WTC11 (cell line): ENCODE results near the gene NEDD9. TPM values are rescaled to one million over a fixed set of nuclear protein-coding genes. Genes with fewer than 3 reads are reported as not detected.

ENCODE experiments used
- ATAC-seq: fragments of 200-7000 bp; cut with Tn5 transposase; 2 replicates; pipeline ENCODE4 v1.10.0; 2021; ENCODE audit warnings: mild to moderate bottlenecking, moderate library complexity
- CTCF ChIA-PET: fragments of 300-600 bp; sonication (Branson Sonifier 250); formaldehyde crosslinking; loops from one replicate; lab custom pipeline; 2021; ENCODE audit warnings: antibody characterized with exemption; lab: Charles Lee
- POLR2A ChIA-PET: fragments of 350-600 bp; sonication (Branson Sonifier 250); formaldehyde crosslinking; loops from one replicate; lab custom pipeline; 2021; ENCODE audit warnings: antibody characterized with exemption; lab: Charles Lee
- DNase-seq: peaks from one replicate; pipeline ENCODE4 v3.0.0; 2021; ENCODE audit warnings: low spot score
- H3K27ac Mint-ChIP-seq: 2 replicates; pipeline ENCODE4 v1.8.0; 2021; ENCODE audit warnings: mixed read lengths
- H3K27me3 Mint-ChIP-seq: 2 replicates; pipeline ENCODE4 v1.8.0; 2021; ENCODE audit warnings: low read depth, mild to moderate bottlenecking, moderate library complexity, mixed read lengths
- H3K36me3 Mint-ChIP-seq: 2 replicates; pipeline ENCODE4 v1.8.0; 2021; ENCODE audit warnings: mixed read lengths
- H3K4me1 Mint-ChIP-seq: 2 replicates; pipeline ENCODE4 v1.8.0; 2022; ENCODE audit warnings: mixed read lengths
- H3K4me3 Mint-ChIP-seq: 2 replicates; pipeline ENCODE4 v1.8.0; 2021; ENCODE audit warnings: mild to moderate bottlenecking, moderate library complexity, mixed read lengths
- H3K9me3 Mint-ChIP-seq: 2 replicates; pipeline ENCODE4 v1.8.0; 2021; ENCODE audit warnings: mixed read lengths
- ATF1 ChIP-seq: sonication (generic); formaldehyde crosslinking; IDR thresholded peaks from 2 replicates; pipeline ENCODE4 v1.8.1; 2023; ENCODE audit warnings: mild to moderate bottlenecking, moderate library complexity, missing genetic modification reagents
- CREM ChIP-seq: sonication (generic); formaldehyde crosslinking; IDR thresholded peaks from 2 replicates; pipeline ENCODE4 v1.8.1; 2022; ENCODE audit warnings: mild to moderate bottlenecking, missing genetic modification reagents, moderate library complexity
- FOXJ3 ChIP-seq: sonication (generic); formaldehyde crosslinking; IDR thresholded peaks from 2 replicates; pipeline ENCODE4 v1.9.0; 2021; ENCODE audit warnings: missing genetic modification reagents, mild to moderate bottlenecking, borderline replicate concordance
- FOXK1 ChIP-seq: sonication (generic); formaldehyde crosslinking; IDR thresholded peaks from 2 replicates; pipeline ENCODE4 v1.8.0; 2022; ENCODE audit warnings: mild to moderate bottlenecking, moderate library complexity, missing genetic modification reagents
- IRF2 ChIP-seq: sonication (generic); formaldehyde crosslinking; IDR thresholded peaks from 2 replicates; pipeline ENCODE4 v1.8.0; 2022; ENCODE audit warnings: low read depth, missing genetic modification reagents, borderline replicate concordance
- KAT7 ChIP-seq: sonication (generic); formaldehyde crosslinking; IDR thresholded peaks from 2 replicates; pipeline ENCODE4 v1.8.1; 2023; ENCODE audit warnings: missing genetic modification reagents, mild to moderate bottlenecking, borderline replicate concordance
- NFATC4 ChIP-seq: fragments of 250-450 bp; sonication (Bioruptor Pico); IDR thresholded peaks from 2 replicates; pipeline ENCODE4 v1.9.0; 2021; ENCODE audit warnings: mild to moderate bottlenecking
- NR2C2 ChIP-seq: sonication (generic); formaldehyde crosslinking; IDR thresholded peaks from 2 replicates; pipeline ENCODE4 v1.8.0; 2022; ENCODE audit warnings: mild to moderate bottlenecking, missing genetic modification reagents
- ZBTB21 ChIP-seq: sonication (generic); formaldehyde crosslinking; IDR thresholded peaks from 2 replicates; pipeline ENCODE4 v1.8.1; 2023; ENCODE audit warnings: mild to moderate bottlenecking, missing genetic modification reagents, borderline replicate concordance
- ZNF263 ChIP-seq: sonication (generic); formaldehyde crosslinking; IDR thresholded peaks from 2 replicates; pipeline ENCODE4 v1.8.1; 2022; ENCODE audit warnings: low read depth, mild to moderate bottlenecking, moderate library complexity, missing genetic modification reagents
- ZNF416 ChIP-seq: fragments of 250-450 bp; sonication (Bioruptor Pico); IDR thresholded peaks from 2 replicates; pipeline ENCODE4 v1.9.0; 2021; ENCODE audit warnings: mild to moderate bottlenecking, inconsistent platforms
- ZNF671 ChIP-seq: fragments of 250-450 bp; sonication (Bioruptor Pico); IDR thresholded peaks from 2 replicates; pipeline ENCODE4 v1.8.0; 2021; ENCODE audit warnings: mild to moderate bottlenecking
- total RNA-seq: library from RNA; stranded (reverse); gene quantifications from 3 replicates; pipeline ENCODE4 v1.2.3, GENCODE V29; 2021
- TF ChIP-seq, protein P1 (sequence below): sonication (generic); formaldehyde crosslinking; IDR thresholded peaks from 2 replicates; pipeline ENCODE4 v1.8.0; 2022; ENCODE audit warnings: mild to moderate bottlenecking, missing genetic modification reagents
- TF ChIP-seq, protein P2 (sequence below): fragments of 250-450 bp; sonication (Bioruptor Pico); IDR thresholded peaks from 2 replicates; pipeline ENCODE4 v1.9.0; 2021; ENCODE audit warnings: mild to moderate bottlenecking, borderline replicate concordance
- TF ChIP-seq, protein P3 (sequence below): sonication (generic); formaldehyde crosslinking; IDR thresholded peaks from 2 replicates; pipeline ENCODE4 v1.8.0; 2022; ENCODE audit warnings: missing genetic modification reagents
- TF ChIP-seq, protein P4 (sequence below): fragments of 200-600 bp; IDR thresholded peaks from 2 replicates; pipeline ENCODE4 v1.8.0; 2022; ENCODE audit warnings: antibody characterized with exemption

The NEDD9 gene
- total RNA-seq, 1 experiment from 2014 or later, result 9.8 TPM

DNA sequence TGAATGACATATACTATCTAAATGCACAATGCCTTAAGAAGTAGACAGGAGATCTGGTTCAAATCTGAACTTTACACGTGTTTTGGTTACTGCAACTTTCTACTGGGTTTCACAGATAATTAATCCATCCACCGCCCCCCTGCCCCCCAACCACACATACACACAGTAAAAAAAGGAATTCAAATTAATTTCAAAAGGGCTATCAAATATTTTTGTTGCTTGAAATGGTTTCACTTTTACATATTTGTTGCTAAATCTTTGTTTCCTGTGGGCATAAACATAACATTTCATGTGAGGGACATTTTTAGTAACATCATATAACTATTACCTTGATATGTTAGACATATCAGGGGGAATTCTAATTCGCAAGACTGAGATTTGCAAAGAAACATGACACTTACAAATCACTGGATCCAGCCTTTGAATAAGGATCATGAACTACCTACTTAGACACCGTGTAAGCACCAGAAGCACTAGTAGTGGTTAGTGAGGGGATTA, 7.5 kb downstream of the NEDD9 start (continued):
- no peak for TF ChIP-seq FOXJ3
- TF ChIP-seq NR2C2 (CRISPR knock-in tag), result no peak
- no peak for TF ChIP-seq ZNF263
- no peak for TF ChIP-seq CREM (CRISPR knock-in tag)
- no peak for TF ChIP-seq ATF1 (CRISPR knock-in tag)
- TF ChIP-seq ZBTB21 (CRISPR knock-in tag), result no peak
- TF ChIP-seq NFATC4, result no peak
- TF ChIP-seq KAT7, result no peak
- no peak for TF ChIP-seq FOXK1 (CRISPR knock-in tag)
- TF ChIP-seq, protein P1, sequence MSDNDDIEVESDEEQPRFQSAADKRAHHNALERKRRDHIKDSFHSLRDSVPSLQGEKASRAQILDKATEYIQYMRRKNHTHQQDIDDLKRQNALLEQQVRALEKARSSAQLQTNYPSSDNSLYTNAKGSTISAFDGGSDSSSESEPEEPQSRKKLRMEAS (CRISPR knock-in tag), result no peak

DNA sequence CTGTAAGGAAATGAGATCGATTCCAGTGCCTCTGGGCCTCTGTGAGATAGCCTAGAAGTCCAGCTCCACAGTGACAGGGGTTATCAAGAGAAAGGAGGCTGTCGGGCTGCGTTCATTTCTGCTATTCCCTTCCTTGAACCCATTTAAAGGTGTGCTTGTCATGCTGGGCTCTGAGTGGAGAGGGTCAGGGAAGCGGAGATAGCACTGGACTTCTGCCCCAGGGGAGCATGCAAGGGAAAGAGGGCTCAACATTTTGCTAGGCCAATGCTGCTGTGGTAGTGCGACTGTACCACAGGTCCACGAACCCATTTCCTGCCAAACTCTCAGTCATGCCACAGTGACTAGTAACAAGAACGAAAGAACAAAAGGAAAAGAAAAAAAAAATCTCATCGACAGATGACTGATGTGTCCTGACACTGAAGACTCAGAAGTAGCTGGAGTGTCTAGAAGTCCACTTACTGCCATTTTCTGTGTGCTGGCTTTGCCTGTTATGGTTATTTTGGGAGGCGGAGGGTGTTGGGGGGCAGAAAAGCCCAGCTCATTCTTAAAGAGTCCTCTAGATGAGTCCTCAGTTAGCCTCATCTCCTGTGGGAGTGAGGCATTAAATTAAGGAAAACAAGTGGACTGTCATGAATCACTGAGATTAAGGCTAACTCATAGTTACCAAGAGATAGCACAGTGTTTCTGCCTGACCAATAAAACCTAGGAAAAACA, 8.1 kb downstream of the NEDD9 start:
- TF ChIP-seq ZNF671 (CRISPR knock-in tag), result no peak
- TF ChIP-seq, protein P2, sequence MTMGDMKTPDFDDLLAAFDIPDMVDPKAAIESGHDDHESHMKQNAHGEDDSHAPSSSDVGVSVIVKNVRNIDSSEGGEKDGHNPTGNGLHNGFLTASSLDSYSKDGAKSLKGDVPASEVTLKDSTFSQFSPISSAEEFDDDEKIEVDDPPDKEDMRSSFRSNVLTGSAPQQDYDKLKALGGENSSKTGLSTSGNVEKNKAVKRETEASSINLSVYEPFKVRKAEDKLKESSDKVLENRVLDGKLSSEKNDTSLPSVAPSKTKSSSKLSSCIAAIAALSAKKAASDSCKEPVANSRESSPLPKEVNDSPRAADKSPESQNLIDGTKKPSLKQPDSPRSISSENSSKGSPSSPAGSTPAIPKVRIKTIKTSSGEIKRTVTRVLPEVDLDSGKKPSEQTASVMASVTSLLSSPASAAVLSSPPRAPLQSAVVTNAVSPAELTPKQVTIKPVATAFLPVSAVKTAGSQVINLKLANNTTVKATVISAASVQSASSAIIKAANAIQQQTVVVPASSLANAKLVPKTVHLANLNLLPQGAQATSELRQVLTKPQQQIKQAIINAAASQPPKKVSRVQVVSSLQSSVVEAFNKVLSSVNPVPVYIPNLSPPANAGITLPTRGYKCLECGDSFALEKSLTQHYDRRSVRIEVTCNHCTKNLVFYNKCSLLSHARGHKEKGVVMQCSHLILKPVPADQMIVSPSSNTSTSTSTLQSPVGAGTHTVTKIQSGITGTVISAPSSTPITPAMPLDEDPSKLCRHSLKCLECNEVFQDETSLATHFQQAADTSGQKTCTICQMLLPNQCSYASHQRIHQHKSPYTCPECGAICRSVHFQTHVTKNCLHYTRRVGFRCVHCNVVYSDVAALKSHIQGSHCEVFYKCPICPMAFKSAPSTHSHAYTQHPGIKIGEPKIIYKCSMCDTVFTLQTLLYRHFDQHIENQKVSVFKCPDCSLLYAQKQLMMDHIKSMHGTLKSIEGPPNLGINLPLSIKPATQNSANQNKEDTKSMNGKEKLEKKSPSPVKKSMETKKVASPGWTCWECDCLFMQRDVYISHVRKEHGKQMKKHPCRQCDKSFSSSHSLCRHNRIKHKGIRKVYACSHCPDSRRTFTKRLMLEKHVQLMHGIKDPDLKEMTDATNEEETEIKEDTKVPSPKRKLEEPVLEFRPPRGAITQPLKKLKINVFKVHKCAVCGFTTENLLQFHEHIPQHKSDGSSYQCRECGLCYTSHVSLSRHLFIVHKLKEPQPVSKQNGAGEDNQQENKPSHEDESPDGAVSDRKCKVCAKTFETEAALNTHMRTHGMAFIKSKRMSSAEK (CRISPR knock-in tag), result no peak
- TF ChIP-seq, protein P3, sequence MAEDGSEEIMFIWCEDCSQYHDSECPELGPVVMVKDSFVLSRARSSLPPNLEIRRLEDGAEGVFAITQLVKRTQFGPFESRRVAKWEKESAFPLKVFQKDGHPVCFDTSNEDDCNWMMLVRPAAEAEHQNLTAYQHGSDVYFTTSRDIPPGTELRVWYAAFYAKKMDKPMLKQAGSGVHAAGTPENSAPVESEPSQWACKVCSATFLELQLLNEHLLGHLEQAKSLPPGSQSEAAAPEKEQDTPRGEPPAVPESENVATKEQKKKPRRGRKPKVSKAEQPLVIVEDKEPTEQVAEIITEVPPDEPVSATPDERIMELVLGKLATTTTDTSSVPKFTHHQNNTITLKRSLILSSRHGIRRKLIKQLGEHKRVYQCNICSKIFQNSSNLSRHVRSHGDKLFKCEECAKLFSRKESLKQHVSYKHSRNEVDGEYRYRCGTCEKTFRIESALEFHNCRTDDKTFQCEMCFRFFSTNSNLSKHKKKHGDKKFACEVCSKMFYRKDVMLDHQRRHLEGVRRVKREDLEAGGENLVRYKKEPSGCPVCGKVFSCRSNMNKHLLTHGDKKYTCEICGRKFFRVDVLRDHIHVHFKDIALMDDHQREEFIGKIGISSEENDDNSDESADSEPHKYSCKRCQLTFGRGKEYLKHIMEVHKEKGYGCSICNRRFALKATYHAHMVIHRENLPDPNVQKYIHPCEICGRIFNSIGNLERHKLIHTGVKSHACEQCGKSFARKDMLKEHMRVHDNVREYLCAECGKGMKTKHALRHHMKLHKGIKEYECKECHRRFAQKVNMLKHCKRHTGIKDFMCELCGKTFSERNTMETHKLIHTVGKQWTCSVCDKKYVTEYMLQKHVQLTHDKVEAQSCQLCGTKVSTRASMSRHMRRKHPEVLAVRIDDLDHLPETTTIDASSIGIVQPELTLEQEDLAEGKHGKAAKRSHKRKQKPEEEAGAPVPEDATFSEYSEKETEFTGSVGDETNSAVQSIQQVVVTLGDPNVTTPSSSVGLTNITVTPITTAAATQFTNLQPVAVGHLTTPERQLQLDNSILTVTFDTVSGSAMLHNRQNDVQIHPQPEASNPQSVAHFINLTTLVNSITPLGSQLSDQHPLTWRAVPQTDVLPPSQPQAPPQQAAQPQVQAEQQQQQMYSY, result no peak
- no peak for TF ChIP-seq IRF2
- TF ChIP-seq ZNF416, result no peak
- TF ChIP-seq, protein P4, sequence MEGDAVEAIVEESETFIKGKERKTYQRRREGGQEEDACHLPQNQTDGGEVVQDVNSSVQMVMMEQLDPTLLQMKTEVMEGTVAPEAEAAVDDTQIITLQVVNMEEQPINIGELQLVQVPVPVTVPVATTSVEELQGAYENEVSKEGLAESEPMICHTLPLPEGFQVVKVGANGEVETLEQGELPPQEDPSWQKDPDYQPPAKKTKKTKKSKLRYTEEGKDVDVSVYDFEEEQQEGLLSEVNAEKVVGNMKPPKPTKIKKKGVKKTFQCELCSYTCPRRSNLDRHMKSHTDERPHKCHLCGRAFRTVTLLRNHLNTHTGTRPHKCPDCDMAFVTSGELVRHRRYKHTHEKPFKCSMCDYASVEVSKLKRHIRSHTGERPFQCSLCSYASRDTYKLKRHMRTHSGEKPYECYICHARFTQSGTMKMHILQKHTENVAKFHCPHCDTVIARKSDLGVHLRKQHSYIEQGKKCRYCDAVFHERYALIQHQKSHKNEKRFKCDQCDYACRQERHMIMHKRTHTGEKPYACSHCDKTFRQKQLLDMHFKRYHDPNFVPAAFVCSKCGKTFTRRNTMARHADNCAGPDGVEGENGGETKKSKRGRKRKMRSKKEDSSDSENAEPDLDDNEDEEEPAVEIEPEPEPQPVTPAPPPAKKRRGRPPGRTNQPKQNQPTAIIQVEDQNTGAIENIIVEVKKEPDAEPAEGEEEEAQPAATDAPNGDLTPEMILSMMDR, result no peak
- ATAC-seq, result no peak
- H3K9me3 Mint-ChIP-seq, result 0 out of 2 replicates have a peak, but pooled peaks cover 3% of the 10 kb centered on the region
- DNase-seq, result no peak
- POLR2A ChIA-PET, result no interaction called here
- CTCF ChIA-PET, result no interaction called here
- H3K27ac Mint-ChIP-seq, result peak overlapping the region; percentile 2; the same call in 1 of the 2 replicates
- H3K36me3 Mint-ChIP-seq, result peaks cover 2% of the 10 kb centered on the region; the same call in 1 of the 2 replicates
- no peaks in the 10 kb centered on the region for H3K27me3 Mint-ChIP-seq
- H3K4me3 Mint-ChIP-seq, result no peak overlapping the region
- H3K4me1 Mint-ChIP-seq, result peaks cover 56% of the 10 kb centered on the region
